ENCODE measurements around the gene TRIM71.

The TRIM71 gene

DNA sequence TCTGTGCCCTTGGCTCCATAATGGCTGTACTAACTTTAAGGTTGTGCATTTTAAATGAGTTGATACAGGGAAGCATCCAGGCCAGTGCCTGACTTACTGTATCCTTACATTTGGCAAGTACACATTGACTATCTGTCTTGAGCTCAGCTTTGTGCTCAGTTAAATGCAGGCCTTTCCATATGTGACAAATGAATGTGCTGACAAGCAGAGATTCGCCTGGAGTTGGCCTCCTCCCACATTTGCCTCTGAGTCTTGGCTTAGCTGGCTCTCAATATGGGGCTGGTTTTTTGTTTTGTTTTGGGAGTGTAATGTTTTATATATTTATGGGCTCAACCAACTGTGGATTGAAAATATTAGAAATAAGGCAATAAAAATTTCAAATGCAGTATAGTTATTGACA lies 29.7 kb downstream of the TRIM71 start:
- no peak for FAIRE-seq
- DNase-seq (ENCODE audit: insufficient read length), result no peak
- TF ChIP-seq TAF1 (IDR thresholded peaks at IDR 0.05; ENCODE audit: borderline replicate concordance, low read depth, low read length) (no peak), POLR2A (IDR thresholded peaks at IDR 0.05; ENCODE audit: low read depth, low read length) (no peak), POLR2AphosphoS5 (IDR thresholded peaks at IDR 0.05; ENCODE audit: low read depth, low read length) (no peak)

DNA sequence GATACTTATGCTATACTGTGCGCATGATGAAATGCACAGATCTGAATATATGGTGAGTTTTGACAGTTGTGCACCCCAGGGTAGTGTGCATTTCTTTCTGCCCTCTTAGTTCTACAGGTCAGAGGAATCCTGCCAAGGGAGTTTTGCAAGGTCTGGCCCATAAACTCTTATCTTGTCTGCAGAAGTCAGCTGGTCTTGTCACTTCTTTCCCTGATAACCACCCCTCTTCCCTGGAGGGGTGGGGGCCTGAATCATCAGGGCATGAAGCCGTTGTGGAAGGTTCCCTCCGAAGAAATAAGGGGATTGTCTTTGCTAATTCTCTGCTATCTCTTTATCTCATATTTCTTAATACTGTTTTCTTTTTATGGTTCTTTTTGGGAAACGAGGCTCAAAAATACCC lies 30.4 kb downstream of the TRIM71 start:
- FAIRE-seq (no peak), DNase-seq (ENCODE audit: insufficient read length) (no peak)
- TF ChIP-seq TAF1 (IDR thresholded peaks at IDR 0.05; ENCODE audit: borderline replicate concordance, low read depth, low read length), result no peak

DNA sequence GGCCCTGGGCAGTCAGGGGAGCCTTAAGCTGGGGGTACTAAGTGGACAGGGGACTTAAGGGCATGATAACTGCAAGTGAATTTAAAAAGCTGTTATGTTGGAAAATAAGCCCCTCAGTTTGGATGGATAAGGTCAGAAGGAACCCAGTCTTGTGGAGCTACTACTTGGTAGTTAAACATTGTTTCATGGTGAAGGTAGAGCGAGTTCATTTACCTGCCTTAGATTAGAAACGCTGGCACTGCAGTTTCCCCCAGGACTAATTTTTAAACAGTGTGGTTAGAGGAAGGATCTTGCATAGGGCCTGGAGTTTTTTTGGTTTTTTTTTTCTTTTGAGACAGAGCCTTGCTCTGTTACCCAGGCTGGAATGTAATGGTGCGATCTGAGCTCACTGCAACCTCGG lies 31.2 kb downstream of the TRIM71 start:
- no peak for FAIRE-seq
- TF ChIP-seq TAF1 (IDR thresholded peaks at IDR 0.05; ENCODE audit: borderline replicate concordance, low read depth, low read length) (no peak), POLR2A (IDR thresholded peaks at IDR 0.05; ENCODE audit: low read depth, low read length) (no peak), POLR2AphosphoS5 (IDR thresholded peaks at IDR 0.05; ENCODE audit: low read depth, low read length) (no peak)
- no peak for DNase-seq (ENCODE audit: insufficient read length)

DNA sequence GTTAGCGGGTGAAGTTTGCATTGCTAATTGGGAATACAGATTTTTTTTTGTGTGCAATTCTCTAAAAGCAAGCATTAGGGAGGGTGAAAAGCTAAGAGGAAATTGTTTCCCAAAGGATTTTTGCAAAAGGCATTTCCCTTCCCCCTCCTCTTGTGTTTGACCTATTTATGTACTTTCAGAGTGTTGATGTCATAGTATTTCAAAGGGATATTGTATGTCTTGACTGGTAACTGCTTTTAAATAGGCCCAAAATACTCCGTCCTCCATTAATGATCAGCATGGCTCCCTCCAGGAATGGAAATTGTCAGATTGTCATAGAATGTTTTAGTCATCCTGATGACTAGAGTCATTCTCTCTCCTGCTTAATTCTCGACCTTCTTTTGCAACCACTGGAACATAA lies 32.4 kb downstream of the TRIM71 start:
- FAIRE-seq (no peak), DNase-seq (ENCODE audit: insufficient read length) (no peak)
- TF ChIP-seq POLR2A (IDR thresholded peaks at IDR 0.05; ENCODE audit: low read depth, low read length) (no peak), TAF1 (IDR thresholded peaks at IDR 0.05; ENCODE audit: borderline replicate concordance, low read depth, low read length) (no peak), POLR2AphosphoS5 (IDR thresholded peaks at IDR 0.05; ENCODE audit: low read depth, low read length) (no peak)

DNA sequence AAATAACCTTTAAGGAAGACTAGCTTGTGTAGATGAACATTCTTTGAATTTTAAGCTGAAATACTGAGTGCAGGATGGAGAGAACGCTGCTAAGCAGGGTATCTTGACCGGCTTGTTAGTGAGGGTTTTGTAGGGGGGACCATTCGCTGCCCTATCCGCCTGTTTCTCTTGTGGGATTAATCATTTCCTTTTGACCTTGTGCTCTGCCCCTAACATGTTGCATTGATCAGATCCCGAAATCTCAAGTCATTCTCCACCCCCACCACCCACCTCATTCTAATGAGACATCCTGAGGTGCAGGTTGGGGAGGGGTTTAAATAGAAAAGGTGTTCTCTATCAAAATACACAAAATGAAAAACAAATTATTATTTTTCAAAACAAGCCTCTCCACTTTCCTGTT lies 32.8 kb downstream of the TRIM71 start:
- DNase-seq (ENCODE audit: insufficient read length) (no peak), FAIRE-seq (no peak)
- TF ChIP-seq POLR2A (IDR thresholded peaks at IDR 0.05; ENCODE audit: low read depth, low read length) (no peak), POLR2AphosphoS5 (IDR thresholded peaks at IDR 0.05; ENCODE audit: low read depth, low read length) (no peak), TAF1 (IDR thresholded peaks at IDR 0.05; ENCODE audit: borderline replicate concordance, low read depth, low read length) (no peak)

DNA sequence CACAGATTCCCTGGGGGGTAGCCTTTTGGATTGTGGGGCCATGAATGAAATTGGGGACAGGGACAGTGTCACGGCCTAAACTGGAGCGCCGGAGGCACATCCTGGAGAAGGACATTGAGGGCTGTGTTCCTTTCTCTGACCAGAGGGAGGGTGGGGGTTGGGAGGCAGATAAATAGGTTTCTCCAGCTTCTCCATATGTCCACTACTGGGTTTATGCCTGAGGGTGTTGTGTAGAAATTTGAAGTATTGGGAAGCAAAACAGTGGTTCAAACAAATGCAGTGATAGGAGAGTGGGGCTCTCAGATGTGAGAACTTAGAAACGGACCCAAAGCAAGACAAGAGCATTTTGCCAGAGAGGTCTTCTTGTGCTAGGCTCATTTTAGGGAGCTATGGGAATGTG lies 34.3 kb downstream of the TRIM71 start:
- FAIRE-seq (no peak), DNase-seq (ENCODE audit: insufficient read length) (no peak)
- TF ChIP-seq POLR2AphosphoS5 (IDR thresholded peaks at IDR 0.05; ENCODE audit: low read depth, low read length) (no peak), POLR2A (IDR thresholded peaks at IDR 0.05; ENCODE audit: low read depth, low read length) (no peak), TAF1 (IDR thresholded peaks at IDR 0.05; ENCODE audit: borderline replicate concordance, low read depth, low read length) (no peak)

DNA sequence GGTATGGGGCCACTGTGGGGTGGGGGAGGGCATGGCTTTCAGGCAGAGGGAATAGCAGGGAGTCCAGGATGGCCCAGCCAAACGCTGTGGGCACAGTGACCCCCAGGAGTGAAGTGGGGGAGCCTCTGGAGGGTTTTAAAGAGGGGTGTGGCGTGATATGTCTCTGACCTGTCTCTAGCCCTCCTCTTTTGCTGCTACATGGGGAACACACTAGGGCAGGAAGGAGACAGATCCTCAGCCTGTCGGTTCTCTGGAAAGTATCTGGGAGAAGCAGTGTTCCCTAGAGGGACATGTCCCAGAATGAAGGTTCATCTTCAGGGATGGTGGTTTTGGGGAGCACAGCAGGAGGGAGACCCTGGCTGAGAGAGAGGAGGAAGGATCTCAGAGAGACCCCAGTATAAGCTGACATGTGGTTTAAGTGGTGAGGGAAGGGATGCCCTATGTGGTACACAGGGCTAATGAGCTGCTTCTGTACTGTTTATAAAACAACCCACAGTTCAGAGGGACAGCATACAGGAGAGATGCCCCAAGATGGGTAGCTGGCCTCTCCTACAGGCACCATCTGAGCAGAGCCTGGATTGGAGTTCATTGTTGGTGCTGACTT lies 37.7 kb downstream of the TRIM71 start:
- no peak for FAIRE-seq
- TF ChIP-seq POLR2A (IDR thresholded peaks at IDR 0.05; ENCODE audit: low read depth, low read length), result no peak
- TF ChIP-seq POLR2AphosphoS5 (IDR thresholded peaks at IDR 0.05; ENCODE audit: low read depth, low read length), result no peak
- no peak for TF ChIP-seq TAF1 (IDR thresholded peaks at IDR 0.05; ENCODE audit: borderline replicate concordance, low read depth, low read length)
- DNase-seq (ENCODE audit: insufficient read length), result no peak

DNA sequence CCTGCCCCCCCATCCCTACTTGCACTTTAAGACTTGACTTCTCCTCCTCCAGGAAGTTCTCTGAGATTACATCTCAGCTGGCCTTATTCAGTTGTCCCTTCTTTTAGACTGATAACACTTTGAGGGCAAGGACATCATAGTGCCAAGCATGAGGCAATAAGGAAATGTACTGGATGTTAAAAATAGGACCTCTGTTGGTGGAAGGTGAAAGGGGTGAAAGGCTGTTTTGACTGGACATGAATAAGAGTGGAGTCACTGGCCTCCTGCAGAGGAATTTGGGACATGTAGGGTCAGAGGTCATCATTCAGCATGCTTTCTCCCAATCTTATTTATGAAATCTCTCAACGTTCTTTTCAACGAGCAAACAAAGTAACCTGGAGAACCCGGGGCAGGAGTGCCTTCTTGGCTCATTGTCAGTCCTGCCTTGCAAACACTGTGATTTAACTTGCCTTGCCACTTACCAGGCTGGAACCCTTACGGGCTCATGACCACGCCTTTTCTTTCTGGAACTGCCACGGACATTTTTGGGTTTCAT lies 38.6 kb downstream of the TRIM71 start:
- no peak for FAIRE-seq
- no peak for DNase-seq (ENCODE audit: insufficient read length)
- TF ChIP-seq POLR2AphosphoS5 (IDR thresholded peaks at IDR 0.05; ENCODE audit: low read depth, low read length) (no peak), TAF1 (IDR thresholded peaks at IDR 0.05; ENCODE audit: borderline replicate concordance, low read depth, low read length) (no peak), POLR2A (IDR thresholded peaks at IDR 0.05; ENCODE audit: low read depth, low read length) (no peak)

DNA sequence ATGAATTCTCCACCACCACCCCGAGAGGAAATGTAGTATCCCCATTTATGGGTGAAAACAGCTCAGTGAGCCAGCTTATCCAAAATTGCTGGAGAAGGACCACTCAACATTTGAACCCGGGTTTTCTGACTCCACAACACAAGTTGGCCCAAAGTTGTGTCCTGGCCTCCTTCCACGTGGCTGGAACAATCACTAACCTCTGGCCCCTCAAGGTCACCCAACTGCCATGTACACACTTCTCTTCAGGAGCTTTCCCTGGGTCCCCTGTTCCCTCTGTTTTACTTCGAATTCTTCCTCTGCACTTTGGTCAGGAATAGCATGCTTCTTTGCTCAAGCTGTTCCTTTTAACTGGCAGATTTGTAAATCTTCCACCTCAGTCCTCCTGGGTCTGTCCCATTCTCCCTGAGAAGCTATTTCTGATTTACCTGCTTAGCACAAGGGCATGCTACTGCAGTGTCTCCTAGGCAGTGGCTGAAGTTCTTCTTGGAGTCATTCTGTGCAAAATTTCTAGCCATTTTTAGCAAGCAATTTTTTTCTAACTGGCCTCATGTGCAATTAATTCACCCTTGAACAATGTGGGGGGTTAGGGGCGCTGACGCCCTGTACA lies 39.2 kb downstream of the TRIM71 start:
- TF ChIP-seq POLR2AphosphoS5 (IDR thresholded peaks at IDR 0.05; ENCODE audit: low read depth, low read length) (no peak), POLR2A (IDR thresholded peaks at IDR 0.05; ENCODE audit: low read depth, low read length) (no peak), TAF1 (IDR thresholded peaks at IDR 0.05; ENCODE audit: borderline replicate concordance, low read depth, low read length) (no peak)

DNA sequence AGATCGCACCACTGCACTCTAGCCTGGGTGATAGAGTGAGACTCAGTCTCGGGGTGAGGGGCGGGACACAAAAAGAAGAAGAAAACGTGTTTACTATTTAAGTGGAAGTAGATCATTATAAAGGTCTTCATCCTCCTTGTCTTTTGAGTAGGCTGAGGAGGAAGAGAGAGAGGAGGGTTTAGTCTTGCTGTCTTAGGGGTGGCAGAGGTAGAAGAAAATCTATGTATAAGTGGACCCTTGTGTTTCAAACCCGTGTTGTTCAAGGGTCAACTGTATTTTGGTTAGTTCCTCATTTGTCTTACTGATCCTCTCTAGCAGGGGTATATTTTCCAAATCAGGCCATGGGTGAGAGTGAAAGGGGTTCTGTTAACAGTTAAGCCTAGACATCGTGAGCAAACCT lies 40.1 kb downstream of the TRIM71 start:
- no peak for TF ChIP-seq TAF1 (IDR thresholded peaks at IDR 0.05; ENCODE audit: borderline replicate concordance, low read depth, low read length)
- no peak for TF ChIP-seq POLR2AphosphoS5 (IDR thresholded peaks at IDR 0.05; ENCODE audit: low read depth, low read length)
- no peak for TF ChIP-seq POLR2A (IDR thresholded peaks at IDR 0.05; ENCODE audit: low read depth, low read length)
- DNase-seq (ENCODE audit: insufficient read length) (no peak), FAIRE-seq (no peak)

More for the DNA sequence above, 39.2 kb downstream of the TRIM71 start:
- DNase-seq (ENCODE audit: insufficient read length) (no peak), FAIRE-seq (no peak)

DNA sequence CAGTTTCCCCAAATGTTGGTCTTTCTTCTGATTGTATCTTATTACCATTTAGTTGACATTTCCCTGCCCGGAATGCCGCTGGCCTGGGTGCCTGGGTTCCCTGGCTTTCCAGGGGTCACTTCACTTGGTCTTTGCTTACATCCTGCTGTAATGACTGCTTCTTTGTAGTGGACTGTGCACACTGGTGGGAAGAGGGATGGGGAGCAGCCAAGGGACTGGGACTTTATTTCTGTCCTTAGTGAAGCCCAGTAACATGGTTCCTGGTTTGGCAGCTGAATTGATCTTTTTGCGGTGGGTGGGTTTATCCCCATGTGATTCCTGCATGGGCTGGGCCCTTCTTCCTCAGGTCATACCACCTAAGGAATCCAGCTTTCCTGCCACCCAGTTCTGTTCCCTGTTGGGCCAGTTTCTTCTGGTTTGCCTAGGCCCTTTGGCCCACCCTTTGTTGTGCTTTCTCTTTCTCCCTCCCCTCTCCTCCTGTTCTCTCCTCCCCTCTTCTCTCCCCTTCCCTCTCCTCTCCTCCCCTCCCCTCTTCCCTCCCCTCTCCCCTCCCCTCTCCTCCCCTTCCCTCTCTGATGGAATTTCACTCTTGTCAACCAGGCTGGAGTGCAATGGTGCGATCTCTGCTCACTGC lies 41.9 kb downstream of the TRIM71 start:
- TF ChIP-seq POLR2AphosphoS5 (IDR thresholded peaks at IDR 0.05; ENCODE audit: low read depth, low read length) (no peak), POLR2A (IDR thresholded peaks at IDR 0.05; ENCODE audit: low read depth, low read length) (no peak), TAF1 (IDR thresholded peaks at IDR 0.05; ENCODE audit: borderline replicate concordance, low read depth, low read length) (no peak)
- DNase-seq (ENCODE audit: insufficient read length) (no peak), FAIRE-seq (no peak)

DNA sequence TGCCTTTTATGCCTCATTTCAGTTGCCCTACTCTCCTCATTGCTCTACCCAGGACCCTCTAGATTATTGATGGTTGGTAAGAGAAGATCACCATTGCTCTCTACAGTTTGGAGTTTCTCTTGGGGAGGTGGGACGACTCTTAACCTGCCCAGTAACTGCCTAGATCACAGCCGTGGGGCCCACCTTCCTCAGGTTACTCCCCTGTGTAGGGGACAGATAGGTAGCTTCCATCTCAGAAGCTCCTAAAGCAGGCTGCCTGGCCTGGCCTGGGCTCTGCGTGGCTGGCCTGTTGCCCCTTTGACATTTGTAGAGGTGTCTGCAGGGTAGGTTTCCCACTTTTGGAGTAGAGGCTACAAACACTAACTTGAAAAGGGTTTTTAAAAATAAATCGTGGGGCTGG lies 42.7 kb downstream of the TRIM71 start:
- TF ChIP-seq TAF1 (IDR thresholded peaks at IDR 0.05; ENCODE audit: borderline replicate concordance, low read depth, low read length) (no peak), POLR2A (IDR thresholded peaks at IDR 0.05; ENCODE audit: low read depth, low read length) (no peak), POLR2AphosphoS5 (IDR thresholded peaks at IDR 0.05; ENCODE audit: low read depth, low read length) (no peak)
- no peak for FAIRE-seq
- no peak for DNase-seq (ENCODE audit: insufficient read length)
